Astrocyte of the spinal cord (primary cell): ENCODE results near the gene CACNA1I.

Experiments used
- DNase-seq: peaks from one replicate; pipeline ENCODE4 v3.0.0; 2011; ENCODE audit warnings: low read depth, low spot score
- H3K4me3 ChIP-seq: 2 replicates; pipeline ENCODE4 v1.5.1; 2011; ENCODE audit warnings: low read depth, mild to moderate bottlenecking, low read length, moderate library complexity
- in situ Hi-C: cut with HindIII; loops from 2 replicates; pipeline ENCODE4 v1.10.0; 2017; ENCODE audit warnings: low sequenced_read_pairs
- TF ChIP-seq, protein P1 (sequence below): IDR thresholded peaks from 2 replicates; pipeline ENCODE4 v1.5.1; 2012; ENCODE audit warnings: low read depth, mild to moderate bottlenecking, low read length, inconsistent platforms

CACNA1I gene

DNA sequence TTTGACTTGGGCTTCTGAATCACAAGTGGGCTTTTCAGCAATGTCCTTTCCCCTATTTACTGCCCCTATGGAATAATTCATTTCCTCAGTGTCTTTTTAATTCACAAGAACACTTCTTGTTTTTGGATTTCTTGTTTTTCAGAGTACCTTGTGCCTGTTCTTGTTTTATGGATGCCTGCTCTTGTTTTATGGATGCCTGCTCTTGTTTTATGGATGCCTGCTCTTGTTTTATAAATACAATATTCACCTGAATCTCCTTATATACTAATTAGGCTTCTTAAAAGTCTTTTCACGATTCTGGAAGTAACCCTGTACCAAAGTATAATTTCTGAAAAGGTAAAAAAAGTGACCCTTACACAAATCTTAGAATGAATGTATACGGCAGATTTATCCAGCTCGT lies 32.8 kb downstream of the CACNA1I start:
- in situ Hi-C loops = no loop called here
- TF ChIP-seq, protein P1, sequence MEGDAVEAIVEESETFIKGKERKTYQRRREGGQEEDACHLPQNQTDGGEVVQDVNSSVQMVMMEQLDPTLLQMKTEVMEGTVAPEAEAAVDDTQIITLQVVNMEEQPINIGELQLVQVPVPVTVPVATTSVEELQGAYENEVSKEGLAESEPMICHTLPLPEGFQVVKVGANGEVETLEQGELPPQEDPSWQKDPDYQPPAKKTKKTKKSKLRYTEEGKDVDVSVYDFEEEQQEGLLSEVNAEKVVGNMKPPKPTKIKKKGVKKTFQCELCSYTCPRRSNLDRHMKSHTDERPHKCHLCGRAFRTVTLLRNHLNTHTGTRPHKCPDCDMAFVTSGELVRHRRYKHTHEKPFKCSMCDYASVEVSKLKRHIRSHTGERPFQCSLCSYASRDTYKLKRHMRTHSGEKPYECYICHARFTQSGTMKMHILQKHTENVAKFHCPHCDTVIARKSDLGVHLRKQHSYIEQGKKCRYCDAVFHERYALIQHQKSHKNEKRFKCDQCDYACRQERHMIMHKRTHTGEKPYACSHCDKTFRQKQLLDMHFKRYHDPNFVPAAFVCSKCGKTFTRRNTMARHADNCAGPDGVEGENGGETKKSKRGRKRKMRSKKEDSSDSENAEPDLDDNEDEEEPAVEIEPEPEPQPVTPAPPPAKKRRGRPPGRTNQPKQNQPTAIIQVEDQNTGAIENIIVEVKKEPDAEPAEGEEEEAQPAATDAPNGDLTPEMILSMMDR = no peak
- DNase-seq = no peak
- no peak overlapping the region for H3K4me3 ChIP-seq

DNA sequence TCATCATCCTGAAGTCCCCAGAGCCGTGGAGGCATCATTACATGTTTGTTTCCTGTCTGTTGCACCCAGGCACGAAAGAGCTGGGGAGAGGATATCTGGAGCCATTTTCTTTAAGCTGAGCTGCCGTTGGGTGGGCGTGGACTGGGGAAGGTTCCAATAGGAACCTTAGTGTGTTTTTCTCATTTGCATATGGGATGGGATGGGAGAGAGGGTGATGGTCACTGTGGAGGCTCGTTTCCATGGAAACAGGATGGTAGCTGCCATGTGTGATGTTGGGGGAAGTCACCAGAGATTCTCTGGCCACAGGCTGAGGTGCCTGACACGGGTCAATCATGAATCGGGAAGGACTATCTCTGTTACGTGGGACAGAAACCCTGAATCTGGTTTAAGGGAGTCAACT lies 39.7 kb downstream of the CACNA1I start:
- in situ Hi-C loops = no loop called here
- TF ChIP-seq, protein P1 = no peak
- H3K4me3 ChIP-seq = no peak overlapping the region
- no peak for DNase-seq

DNA sequence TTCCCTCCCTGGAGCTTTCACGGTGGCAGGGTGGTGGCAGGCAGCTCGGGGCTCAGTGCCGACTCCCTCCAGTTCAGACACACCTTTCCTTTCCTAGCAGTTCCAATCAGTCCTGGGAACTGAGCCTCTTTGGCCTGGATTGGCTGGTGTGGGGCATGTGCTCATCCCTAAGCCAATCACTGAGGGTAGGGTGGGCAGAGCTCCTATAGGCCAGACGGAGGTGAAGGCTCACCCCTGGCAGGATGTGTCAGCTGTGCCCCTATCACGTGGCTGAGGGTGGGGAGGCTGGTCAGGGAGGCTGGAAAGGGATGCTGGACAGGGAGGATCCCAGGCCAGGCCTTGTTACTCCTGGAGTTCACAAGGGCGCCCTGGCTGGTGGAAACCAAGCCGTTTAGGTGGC lies 40.2 kb downstream of the CACNA1I start:
- in situ Hi-C loops = no loop called here
- TF ChIP-seq, protein P1 = no peak
- no peak overlapping the region for H3K4me3 ChIP-seq
- no peak for DNase-seq

DNA sequence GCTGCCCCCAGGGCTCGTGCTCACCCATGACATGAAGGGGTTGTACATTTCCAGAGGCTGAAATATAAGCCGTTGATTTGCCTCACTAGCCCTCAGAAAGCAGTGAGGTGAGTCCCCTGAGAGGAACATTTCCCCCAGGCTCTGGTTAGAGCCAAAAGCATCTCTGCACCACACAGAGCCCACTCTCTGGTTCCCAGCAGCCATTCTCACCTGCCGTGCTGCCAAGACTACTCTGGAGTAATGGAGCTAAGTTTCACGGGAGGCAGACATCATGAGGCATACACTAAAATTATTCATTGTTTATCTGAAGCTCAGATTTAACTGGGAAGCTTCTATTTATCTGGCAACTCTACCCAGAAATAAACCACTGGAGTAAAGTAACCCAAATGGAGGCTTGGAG lies 40.8 kb downstream of the CACNA1I start:
- in situ Hi-C loops = no loop called here
- TF ChIP-seq, protein P1 = no peak
- no peak for DNase-seq
- H3K4me3 ChIP-seq = no peak overlapping the region

DNA sequence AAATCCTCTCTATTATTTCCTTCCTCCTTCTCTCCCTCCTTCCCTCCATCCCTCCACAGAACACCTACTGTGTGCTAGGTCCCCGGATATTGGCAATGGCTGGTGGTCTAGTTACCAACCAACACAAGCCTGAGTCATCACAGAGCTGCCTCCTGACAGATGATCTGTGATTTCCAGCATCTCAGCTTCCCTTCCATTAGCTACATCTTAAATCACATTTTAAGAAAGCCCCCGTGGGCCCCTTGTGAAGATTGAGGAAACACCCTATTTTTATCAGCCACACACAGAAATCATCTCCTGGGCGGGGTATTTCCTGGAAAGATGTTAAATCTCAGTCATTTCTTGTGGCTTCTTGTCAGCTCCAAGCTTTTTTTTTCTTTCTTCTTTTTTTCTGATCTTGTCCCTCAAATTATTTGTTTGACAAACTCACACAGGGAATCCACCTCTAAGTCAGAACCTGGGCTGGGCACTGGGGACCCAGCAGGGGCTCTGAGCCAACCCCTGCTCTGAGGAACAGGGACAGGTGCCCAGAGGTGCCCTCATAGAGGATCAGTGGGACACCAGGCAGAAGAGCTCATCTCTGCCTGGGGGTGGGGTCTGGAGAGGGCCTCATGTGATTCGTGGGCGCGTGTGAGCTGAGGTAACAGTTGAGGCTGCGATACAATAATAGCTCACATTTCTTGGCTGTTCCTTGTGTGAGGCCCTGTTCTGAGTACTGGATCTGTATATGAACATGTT lies 42.4 kb downstream of the CACNA1I start:
- DNase-seq = no peak
- in situ Hi-C loops = no loop called here
- TF ChIP-seq, protein P1 = no peak
- H3K4me3 ChIP-seq = no peak overlapping the region

DNA sequence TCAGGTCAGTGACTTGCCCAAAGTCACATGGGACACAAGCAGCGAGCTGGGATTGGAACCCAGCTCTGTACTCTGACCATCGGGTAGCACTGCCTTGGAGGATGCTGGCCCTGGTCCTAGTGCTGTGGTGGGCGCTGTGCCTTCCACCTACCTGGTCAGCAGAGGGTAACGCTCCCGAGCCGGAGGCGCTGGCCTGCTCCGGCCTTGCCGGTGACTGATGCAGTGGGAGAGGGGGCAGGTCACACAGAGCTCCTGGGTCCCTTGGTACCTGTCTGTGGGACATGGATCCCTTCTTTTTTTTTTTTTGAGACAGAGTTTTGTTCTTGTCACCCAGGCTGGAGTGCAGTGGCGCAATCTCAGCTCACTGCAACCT lies 43.0 kb downstream of the CACNA1I start:
- in situ Hi-C loops = no loop called here

More for the DNA sequence above, 43.0 kb downstream of the CACNA1I start:
- DNase-seq = no peak
- TF ChIP-seq, protein P1 = no peak
- no peak overlapping the region for H3K4me3 ChIP-seq
